Keratinocyte (primary cell): Measurements from ENCODE around the gene HMCES.
A peak's percentile ranks its signal among the peaks of the same experiment; 100 is the strongest.

Experiments
- CTCF ChIP-seq, 3 experiments: IDR thresholded peaks in 1 of 3; conservative IDR thresholded peaks in 1 of 3; optimal IDR thresholded peaks in 1 of 3; 2 replicates in 2 of 3; 3 replicates in 1 of 3; pipeline versions ENCODE3 to v1.5.1; 2011; ENCODE audit warnings: low read length in 3 of 3, mild to moderate bottlenecking in 3 of 3, moderate library complexity in 2 of 3, control low read depth in 1 of 3, inconsistent platforms in 1 of 3; ENCODE audit not compliant: insufficient read depth in 2 of 3; ENCODE audit errors: extremely low read depth in 1 of 3
- EZH2 ChIP-seq: IDR thresholded peaks from one replicate; pipeline ENCODE4 v1.6.1; 2012; ENCODE audit warnings: inconsistent platforms, mild to moderate bottlenecking, low read length, moderate library complexity

GRCh38 chr3:129352045-129352444, 73.4 kb downstream of the HMCES start:
- peak in 2 of 3 experiments; percentile 22 to 26 for TF ChIP-seq CTCF (optimal IDR thresholded peaks at IDR 0.05 in 1 of 3, IDR thresholded peaks at IDR 0.05 in 1 of 3, conservative IDR thresholded peaks at IDR 0.05 in 1 of 3; ENCODE audit: extremely low read depth in 1 of 3, insufficient read depth in 2 of 3, low read length in 3 of 3)
- TF ChIP-seq EZH2: no peak
